Upper lobe of left lung (tissue), 4 donors: ENCODE results near the gene SLC48A1.

Experiments
- CTCF ChIP-seq, 6 experiments: fragments of 450-650 bp in 4 of 6; fragments of 200-600 bp in 2 of 6; sonication (generic) in 2 of 6; IDR thresholded peaks; one replicate each; pipeline ENCODE4 v1.5.1; 2016 to 2019; ENCODE audit warnings: antibody characterized with exemption in 6 of 6
- POLR2A ChIP-seq, 4 donors: fragments of 450-650 bp; IDR thresholded peaks; one replicate each; pipeline ENCODE4 v1.5.1; 2016 to 2017; ENCODE audit warnings: antibody characterized with exemption in 4 of 4, mild to moderate bottlenecking in 2 of 4
- POLR2AphosphoS5 ChIP-seq, 2 donors: sonication (generic); formaldehyde crosslinking; IDR thresholded peaks; one replicate each; pipeline ENCODE4 v1.5.1; 2017; ENCODE audit warnings: antibody characterized with exemption in 2 of 2

GRCh38 chr12:47772738-47773061 lies 338 bp upstream of the SLC48A1 start:
- TF ChIP-seq POLR2A (IDR thresholded peaks at IDR 0.05) (no peak), CTCF (IDR thresholded peaks at IDR 0.05) (no peak), POLR2AphosphoS5 (IDR thresholded peaks at IDR 0.05) (no peak)
